KBM-7 (cell line): Measurements from ENCODE around the gene TRIP13.

ENCODE experiments used
- DNase-seq: peaks from one replicate; pipeline ENCODE4 v3.0.0-alpha.2; 2015
- in situ Hi-C: fragments of 300-500 bp; cut with MboI; formaldehyde crosslinking; loops from 2 replicates; pipeline ENCODE4 v1.14.3; 2020; ENCODE audit warnings: low sequenced_read_pairs, low pct_unique_long_range_greater_than_20kb, mixed read lengths

TRIP13 gene

DNA sequence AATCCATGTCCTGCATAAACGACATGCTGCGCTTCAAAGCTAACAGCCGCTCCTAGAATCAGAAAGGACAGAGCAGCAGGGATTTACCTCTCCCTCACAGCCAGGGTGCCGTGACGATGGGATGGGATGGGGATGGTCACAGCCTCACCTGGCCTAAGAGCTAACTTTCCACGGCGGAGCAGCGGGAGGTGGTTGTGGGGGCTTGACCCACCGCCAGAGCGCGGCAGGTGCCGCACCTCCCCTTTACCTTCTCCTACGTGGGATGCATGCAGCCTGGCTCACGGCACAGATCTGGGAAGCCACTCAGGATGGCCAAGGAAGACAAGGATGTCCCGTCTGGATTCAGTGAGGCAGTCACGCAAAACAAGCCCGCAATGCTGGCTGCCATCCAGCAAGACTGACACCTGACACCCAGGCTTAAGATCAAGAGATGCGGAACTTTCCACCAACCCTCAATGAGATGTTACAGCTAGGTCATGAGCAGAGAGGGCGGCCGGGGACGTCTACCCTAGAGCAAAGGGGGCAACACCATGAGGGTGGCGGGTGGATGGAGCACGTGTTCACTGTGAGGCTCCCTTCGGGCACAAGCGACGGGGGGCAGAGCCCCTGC, 5.9 kb upstream of the TRIP13 start:
- in situ Hi-C loops: no loop called here
- DNase-seq: no peak

DNA sequence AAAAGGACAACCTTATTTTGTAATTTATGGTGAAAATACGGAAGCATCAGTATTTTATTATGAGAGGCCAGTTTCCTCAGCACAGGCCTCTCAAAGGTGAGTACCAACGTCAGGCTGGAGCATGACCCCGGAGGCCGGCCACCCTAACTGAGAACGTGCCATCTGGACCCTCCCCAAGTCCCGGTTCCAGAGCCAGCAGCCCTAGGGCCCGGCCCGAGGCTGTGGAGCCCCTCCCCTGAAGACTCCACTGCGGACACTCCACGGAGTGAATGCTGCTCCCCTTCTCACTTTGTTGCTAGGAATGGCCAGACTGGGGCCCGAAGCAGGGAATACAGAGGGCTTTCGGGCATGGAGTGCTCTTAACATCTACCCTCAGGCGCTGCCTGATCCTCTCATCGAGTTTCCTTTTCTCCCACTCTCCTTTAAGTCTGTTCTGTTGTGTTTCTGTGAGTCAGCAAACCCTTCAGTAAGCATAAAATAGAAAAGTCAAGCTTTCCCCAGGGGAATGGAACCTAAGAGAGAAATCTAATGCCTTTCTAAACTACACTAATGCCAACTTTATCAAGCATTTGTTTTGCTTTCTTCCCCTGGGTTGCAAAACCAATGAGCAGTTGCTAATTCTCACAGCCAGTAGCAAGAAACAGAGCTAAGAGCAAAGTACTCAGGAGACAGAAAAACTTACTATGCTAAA, 4.6 kb upstream of the TRIP13 start:
- in situ Hi-C loops: no loop called here
- no peak for DNase-seq

GRCh38 chr5:888638-889035, 4.0 kb upstream of the TRIP13 start:
- no peak for DNase-seq
- in situ Hi-C loops: no loop called here

DNA sequence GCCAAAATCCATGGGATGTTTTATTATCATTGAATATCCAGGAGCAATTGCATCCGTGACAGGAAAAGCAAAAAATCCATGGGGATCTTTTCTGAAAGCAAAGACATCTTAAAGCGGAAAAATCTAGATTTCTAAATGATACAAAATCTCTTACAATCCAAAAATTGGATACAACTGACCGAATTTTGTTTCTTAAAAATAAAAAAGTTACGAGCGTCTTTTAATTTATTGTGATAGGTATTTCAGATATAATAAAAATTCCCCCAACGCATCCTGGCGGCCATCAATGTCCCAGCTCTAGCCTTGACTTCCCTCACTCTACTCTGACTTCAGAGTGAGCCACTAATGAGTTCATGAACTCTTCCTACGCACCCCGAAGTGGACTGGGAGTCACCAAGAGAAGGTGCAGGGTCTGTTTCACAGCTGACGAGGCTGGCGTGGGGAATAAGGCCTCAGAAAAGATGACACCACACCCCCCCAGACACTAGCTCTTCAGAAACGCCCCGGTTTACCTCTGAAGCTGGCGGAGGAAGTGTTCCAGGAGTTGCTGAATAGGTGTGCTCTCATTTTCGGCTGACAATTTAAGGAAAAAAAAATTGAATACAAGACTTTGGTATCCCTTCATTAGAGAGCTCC, 3.5 kb upstream of the TRIP13 start:
- in situ Hi-C loops: no loop called here
- no peak for DNase-seq

GRCh38 chr5:891117-891836, 1.4 kb upstream of the TRIP13 start:
- in situ Hi-C loops: no loop called here
- peak; percentile 40 for DNase-seq

GRCh38 chr5:891837-892393, 769 bp upstream of the TRIP13 start:
- DNase-seq: peak; percentile 43
- in situ Hi-C loops: no loop called here

GRCh38 chr5:893137-893506, 438 bp downstream of the TRIP13 start:
- DNase-seq: no peak
- in situ Hi-C loops: no loop called here

DNA sequence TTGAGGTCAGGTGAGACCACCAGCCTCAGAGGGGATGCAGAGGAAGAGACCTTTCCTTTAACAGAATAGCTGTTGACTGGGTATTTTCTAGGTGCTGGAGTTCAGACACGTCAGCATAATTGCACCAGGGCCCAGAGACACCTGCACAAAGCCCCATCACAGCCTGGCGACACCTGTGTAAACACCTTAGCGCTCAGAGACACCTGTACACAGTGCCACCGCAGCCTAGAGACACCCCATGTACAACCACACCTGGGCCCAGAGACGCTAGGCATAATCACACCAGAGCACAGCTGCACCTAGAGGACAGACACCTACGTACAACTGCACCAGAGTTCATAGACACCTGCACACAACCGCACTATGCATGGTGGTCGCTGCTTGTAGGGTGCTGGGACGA, 1.0 kb downstream of the TRIP13 start:
- DNase-seq: no peak
- in situ Hi-C loops: no loop called here

DNA sequence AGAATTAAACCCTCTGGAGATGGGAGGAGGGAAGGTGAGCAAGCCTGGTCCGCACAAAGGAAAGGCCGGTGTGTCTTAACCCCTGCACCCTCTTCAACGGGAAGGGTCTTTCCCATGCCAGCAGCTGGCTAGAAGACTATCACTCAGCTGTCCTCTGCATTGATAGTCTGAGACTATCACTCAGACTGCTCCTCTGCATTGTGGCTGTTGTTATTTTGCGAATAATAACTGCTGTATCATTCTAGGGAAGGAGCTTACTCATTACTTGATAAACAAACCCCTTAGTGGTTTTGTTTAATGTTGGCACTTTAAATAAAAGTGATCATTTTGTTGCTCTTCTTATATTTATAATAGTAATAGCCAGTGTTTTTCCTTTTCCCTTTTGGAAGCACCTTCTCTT, 8.1 kb downstream of the TRIP13 start:
- in situ Hi-C loops: no loop called here
- no peak for DNase-seq

- DNase-seq: no peak
- in situ Hi-C loops: no loop called here
Measured at GRCh38 chr5:902129-902916, 9.6 kb downstream of the TRIP13 start.

GRCh38 chr5:903756-904096, 11.0 kb downstream of the TRIP13 start:
- in situ Hi-C loops: no loop called here
- no peak for DNase-seq

DNA sequence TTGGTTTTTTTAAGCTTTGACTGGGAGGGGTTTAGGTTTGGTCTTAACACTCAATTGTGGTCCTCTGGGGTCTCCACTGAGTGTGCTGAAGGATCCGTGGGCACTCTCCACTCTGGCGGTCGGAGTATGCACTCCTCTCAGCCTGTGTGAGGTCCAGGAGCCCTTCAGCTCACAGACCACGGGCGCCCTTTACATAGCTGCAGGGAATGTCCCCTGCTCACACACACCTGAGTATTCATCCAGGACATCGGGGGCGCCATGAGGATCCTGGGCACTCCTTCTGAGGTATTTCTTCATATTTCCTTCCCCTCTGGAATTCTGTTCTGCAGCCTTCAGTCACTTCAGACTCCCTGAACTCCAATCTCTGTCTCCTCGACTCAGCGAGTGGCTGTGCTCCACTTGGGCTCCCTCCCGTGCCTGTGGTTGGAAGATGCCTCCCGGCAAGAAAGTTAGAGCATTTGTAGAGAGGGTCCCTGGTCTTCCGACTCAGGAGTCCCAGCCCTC, 12.5 kb downstream of the TRIP13 start:
- in situ Hi-C loops: no loop called here

DNA sequence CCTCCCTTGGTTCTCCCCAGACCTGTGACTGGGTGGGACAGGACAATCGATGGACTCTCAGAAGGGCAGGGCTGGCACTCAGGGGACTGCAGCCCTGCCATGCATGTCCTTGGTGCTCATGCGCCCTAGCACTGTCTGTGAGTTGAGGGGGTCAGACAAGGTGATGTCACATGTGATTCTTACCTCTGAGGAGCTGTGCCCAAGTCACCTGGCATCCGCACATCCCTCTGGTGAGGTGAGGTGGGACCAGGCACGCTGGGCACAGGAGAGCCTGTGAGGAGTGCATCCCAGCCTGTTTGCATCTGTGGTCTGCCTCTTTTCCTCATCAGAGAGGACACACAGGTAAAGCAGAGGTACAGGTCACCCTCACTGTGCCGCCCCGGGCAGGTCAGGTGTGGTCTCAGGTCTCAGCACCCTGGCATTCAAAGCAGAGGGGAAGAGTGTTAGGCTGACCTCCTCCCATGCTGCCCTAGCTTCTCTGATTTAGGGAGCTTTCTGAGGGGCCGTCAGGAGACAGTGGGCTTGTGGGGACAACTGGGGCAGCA, 14.8 kb downstream of the TRIP13 start:
- in situ Hi-C loops: no loop called here

More for the DNA sequence above, 12.5 kb downstream of the TRIP13 start:
- no peak for DNase-seq

DNA sequence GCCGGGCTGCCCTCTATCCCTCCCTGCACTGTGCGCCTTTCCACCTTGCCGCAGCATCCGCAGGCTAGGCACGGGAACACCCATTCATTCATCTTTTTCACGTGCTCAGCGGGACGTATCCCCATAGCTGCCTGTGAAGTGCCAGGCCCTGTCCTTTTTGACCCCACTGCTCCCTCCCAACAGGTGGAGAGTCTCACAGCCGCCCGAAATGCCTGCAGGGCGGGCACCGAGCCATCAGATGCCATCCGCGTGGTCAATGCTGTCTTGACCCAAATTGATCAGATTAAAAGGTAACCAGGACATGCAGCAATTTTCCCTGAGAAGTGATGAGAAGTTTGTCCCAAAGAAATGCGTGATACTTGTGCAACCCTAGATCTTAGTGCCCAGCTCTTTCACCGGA, 15.5 kb downstream of the TRIP13 start:
- in situ Hi-C loops: no loop called here
- no peak for DNase-seq

More for the DNA sequence above, 14.8 kb downstream of the TRIP13 start:
- DNase-seq: no peak

GRCh38 chr5:909086-909485, 16.4 kb downstream of the TRIP13 start:
- in situ Hi-C loops: no loop called here
- DNase-seq: no peak

DNA sequence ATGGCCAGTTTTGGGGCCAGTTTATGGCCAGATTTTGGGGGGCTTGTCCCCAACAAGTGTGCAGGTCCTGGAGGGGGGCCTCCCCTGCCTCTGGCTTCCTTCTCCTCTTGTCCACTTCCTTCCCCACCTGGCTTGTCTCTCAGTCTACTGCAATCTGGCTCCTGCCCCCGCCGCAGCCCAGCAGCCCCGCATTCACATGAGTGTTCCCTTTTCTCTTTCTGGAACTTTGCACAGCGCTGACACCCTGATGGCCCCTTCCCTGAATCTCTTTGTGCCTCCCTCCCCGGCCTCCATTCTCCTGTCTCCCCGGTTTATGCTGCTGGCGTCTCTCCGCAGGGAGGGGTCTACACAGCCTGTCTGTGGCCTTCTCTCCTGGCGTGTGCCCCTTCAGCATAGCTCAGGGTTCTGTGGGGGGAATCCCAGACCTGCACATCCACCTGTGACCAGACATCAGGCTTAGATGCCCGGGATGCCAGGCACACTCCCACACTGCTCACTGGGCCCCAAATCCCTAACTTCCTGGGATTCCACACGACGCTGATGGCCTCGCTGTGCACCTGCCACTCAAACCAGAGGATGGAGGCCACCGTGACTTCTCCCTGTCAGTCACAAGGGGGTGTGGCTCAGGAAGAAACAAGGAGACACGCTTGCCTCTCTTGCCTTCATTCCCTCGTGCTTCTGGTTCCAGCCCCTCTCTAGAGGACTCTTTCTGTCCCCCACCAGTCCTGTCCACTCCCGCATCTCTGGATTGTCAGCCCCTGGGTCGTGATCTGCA, 17.5 kb downstream of the TRIP13 start:
- no peak for DNase-seq
- in situ Hi-C loops: no loop called here

DNA sequence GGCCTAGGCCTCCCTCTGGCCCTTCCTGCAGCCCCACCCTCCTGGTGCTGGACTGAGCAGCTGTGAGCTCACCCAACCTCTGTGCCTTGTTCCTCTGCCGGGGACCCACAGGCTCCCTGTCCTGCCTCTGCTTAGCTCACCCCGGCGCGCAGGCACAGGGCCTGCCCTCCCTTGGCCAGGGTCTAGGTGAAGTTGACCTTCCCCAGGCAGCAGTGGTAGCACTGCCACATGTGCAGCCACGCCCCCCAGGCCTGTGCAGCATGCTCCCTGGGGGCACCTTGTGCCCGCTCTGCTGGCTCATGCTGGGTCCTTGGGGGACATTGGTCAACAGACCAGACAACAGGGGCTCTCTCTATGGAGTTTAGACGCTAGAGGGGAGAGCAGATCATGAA, 18.1 kb downstream of the TRIP13 start:
- in situ Hi-C loops: no loop called here
- no peak for DNase-seq

- DNase-seq: no peak
- in situ Hi-C loops: no loop called here
Measured at GRCh38 chr5:911601-912000, 18.9 kb downstream of the TRIP13 start.
